ENCODE data around the gene INPP5F.

DNA sequence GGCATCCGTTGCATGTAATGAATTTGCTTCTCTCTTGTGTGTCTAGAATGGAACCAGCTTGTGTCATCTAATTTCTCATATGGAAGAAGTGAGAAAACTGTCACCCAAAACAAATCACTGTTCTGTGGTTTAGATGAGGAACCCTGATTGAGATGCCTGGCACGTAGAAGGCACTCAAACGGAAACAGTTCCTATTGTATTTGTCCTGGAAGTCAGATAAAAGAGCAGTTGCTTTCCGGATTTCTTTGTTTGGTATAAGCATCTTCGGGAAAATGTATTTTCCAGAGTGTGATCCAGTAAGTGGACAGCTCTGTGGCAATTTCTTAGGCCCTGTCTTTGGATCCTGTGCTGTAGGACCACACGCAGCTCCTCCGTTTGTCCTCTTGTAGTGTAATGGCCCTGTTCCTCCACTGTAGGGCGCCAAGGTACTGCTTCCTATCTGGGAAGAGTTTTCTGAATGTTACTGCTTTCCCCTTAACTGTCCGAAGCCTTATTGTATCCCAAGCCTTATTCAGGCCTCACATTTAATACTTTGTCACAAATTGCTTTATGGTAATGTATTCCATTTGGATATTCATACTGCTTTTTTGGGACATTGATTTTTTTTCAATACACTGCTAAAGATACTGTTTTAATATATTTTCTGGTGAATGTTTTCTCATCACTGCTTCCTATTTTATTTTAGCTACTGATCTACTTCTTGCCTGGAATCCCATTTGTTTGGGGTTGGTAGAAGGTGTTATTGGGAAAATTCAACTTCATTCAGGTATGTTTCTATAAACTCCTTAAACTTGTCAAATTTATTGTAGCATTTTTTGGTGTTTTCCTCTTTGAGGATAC is 24.8 kb downstream of the INPP5F start:
- TF ChIP-seq YY1 (IDR thresholded peaks at IDR 0.05; ENCODE audit: insufficient read depth, insufficient read length) (no peak), ZNF274 (IDR thresholded peaks at IDR 0.05; ENCODE audit: low read depth, low read length) (no peak), SUZ12 (IDR thresholded peaks at IDR 0.05; ENCODE audit: extremely low read depth, insufficient read depth, insufficient read length) (no peak)

Measured in NT2/D1 (cell line).